Measurements from ENCODE around the gene GNA12.
A peak's percentile ranks its signal among the peaks of the same experiment; 100 is the strongest.

GNA12 gene

DNA sequence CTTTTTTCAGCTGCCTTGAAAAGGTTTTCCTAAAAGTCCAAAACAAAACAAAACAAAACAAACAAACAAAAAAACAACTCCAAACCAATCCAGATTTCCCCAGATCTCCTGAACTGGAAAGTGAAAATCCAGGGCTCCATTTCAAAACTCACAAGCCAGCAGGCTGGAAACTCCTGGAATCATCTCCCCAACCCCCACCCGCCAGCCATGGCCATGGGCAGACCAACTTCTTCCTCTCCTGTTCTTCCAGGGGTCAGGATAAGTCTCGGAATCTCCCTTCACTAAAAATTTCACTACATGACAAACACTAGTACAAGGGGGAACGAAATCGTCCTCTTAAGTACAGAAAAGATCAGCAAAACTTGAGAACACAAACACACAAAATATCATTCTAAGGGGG is 40.4 kb downstream of the GNA12 start:
- TF ChIP-seq, protein P1, sequence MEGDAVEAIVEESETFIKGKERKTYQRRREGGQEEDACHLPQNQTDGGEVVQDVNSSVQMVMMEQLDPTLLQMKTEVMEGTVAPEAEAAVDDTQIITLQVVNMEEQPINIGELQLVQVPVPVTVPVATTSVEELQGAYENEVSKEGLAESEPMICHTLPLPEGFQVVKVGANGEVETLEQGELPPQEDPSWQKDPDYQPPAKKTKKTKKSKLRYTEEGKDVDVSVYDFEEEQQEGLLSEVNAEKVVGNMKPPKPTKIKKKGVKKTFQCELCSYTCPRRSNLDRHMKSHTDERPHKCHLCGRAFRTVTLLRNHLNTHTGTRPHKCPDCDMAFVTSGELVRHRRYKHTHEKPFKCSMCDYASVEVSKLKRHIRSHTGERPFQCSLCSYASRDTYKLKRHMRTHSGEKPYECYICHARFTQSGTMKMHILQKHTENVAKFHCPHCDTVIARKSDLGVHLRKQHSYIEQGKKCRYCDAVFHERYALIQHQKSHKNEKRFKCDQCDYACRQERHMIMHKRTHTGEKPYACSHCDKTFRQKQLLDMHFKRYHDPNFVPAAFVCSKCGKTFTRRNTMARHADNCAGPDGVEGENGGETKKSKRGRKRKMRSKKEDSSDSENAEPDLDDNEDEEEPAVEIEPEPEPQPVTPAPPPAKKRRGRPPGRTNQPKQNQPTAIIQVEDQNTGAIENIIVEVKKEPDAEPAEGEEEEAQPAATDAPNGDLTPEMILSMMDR (conservative IDR thresholded peaks at IDR 0.05; ENCODE audit: low read length) = no peak
- no peak for DNase-seq (ENCODE audit: low read depth)
- no peak overlapping the region for H3K4me3 ChIP-seq (ENCODE audit: low read length)

DNA sequence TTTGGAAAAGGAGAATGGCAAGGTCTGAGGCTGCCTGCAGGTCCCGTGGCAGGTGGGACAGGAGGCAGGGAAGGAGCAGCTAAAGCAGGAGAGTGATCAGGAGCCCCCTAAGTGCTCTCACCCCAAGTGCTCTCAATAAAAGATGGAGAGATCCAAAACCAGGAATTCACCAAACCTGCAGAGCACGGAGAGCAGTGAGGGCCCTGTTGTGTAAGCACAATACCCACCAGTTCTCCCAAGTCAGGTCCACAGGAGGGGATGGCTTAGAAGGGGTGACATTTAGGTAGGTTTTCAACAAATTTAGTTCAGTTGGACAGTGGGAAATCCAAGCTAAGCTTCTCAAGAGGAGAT is 40.8 kb downstream of the GNA12 start:
- TF ChIP-seq, protein P1 (conservative IDR thresholded peaks at IDR 0.05; ENCODE audit: low read length) = no peak
- no peak for DNase-seq (ENCODE audit: low read depth)
- H3K4me3 ChIP-seq (ENCODE audit: low read length) = no peak overlapping the region

DNA sequence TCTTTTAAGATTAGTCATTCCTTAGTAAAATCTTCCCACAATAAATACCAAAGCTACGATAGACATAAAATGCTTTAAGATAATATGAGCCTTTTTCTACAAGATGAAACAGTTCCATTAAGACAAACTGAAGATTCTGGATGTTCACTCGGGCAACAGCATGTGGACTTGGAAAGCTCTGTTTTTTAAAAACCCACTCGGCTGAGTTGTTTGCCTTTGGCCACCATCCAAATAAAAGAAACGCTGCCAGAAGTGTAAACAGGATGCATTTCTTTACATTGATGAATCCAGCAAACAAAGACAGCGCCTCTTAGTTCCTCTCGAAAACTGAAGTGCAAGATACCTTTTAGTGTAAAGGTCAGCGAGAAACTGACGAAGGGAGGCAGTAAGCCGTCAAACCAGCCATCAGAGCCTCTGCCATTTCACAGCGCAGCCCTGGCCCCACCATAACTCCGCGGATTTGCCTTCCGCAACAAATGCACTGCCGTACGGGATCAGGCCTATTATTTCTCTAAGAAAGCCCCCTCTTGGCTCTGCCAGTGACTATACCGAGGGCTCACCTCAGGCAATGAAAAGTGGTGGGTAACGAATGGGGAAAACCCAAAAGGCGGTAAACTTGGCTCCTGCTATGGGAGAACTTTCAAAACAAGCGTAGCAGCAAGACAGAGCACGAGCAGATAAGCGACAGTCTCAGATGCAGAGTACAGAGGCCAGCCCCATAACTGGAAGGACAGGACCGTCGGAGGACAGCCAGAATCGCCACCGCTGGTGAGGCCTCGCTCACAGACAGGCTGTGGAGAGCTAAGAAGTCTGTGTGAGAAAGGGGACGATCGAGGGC is 41.4 kb downstream of the GNA12 start:
- no peak overlapping the region for H3K4me3 ChIP-seq (ENCODE audit: low read length)
- TF ChIP-seq, protein P1 (conservative IDR thresholded peaks at IDR 0.05; ENCODE audit: low read length) = no peak
- no peak for DNase-seq (ENCODE audit: low read depth)

DNA sequence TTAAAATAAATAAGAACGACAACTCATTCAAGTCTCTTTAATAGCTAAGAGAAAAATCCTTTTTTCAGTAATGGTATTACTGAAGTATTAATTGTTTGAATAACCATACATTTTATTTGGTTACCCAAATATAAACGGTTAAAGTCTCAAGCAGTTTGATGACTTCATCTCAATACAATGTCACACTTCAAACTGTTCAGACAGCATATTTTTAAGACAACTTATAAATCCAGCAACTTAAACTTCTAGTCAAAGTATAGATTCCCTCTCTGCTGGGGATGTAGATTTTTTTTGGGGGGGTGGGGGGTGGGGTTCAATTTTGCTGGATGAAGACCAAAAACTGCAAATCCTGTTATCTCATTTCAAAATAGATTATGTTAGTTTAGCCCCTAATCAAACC is 42.0 kb downstream of the GNA12 start:
- TF ChIP-seq, protein P1 (conservative IDR thresholded peaks at IDR 0.05; ENCODE audit: low read length) = no peak
- DNase-seq (ENCODE audit: low read depth) = no peak
- H3K4me3 ChIP-seq (ENCODE audit: low read length) = no peak overlapping the region

DNA sequence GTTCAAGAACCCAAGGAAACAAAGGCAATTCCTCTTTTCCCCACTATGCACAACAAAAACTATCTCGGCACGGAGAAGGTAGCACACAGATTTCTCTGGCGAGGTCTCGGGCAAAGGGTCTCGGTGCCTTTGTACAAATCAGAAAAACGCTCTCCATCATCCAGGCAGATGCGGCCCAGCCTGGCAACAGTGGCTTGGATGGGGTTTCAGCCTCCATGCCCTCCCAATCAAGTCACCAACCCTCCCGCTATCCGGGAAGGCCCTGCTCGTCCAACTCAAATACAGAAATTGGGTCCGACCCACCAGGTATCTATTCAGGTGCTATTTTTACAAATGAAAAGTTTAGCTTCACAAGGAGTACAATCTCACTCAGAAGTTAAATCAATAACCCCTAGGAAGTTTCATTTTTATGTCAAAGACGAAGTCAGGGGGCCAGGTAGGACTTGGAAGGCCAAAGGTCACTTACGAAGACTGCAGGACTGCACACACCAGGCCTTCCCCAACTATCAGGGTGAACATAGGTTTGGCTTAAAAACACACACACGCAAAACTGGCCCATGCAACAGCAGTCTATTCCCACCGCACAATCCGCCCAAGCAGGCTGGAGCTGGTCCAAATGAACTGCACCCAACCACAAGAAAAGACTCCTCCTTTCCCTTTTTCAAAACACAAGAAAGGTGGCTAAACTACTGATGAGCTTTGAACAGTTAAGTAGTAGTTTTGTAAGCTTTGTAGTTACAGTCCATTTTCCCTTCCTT is 43.0 kb downstream of the GNA12 start:
- no peak overlapping the region for H3K4me3 ChIP-seq (ENCODE audit: low read length)
- TF ChIP-seq, protein P1 (conservative IDR thresholded peaks at IDR 0.05; ENCODE audit: low read length) = no peak
- DNase-seq (ENCODE audit: low read depth) = peak; percentile 60

DNA sequence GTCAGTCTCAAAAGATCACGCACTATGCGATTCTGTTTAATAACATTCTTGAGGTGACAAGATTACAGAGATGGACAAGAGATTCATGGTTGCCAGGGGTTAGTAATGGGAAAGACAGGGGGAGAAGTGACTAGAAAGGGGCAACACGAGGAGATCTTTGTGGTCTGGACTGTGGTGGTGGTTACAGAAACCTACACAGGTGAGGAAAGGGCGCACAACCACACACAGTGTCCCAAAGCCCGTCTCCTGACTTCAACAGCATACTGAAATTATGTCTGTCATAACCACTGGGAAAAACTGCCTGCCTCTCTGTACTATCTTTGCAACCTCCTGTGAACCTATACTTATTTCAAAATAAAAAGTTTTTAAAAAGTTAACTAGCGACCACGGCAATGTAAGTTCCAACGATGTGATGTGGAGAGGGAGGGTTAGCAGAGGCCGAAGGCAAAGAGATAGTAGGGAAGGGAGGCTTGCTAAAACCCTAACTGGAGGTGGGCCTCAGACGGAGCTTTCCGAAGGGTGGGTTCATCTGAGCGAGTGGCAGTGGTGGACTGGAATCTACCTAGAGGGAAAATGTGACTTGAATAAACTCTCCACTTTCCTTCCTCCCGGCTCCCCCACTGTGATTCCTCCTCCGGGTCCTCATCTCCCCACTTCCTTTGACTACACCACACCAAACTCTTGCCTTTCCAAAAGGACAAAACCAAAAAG is 43.7 kb downstream of the GNA12 start:
- DNase-seq (ENCODE audit: low read depth) = no peak
- H3K4me3 ChIP-seq (ENCODE audit: low read length) = no peak overlapping the region
- TF ChIP-seq, protein P1 (conservative IDR thresholded peaks at IDR 0.05; ENCODE audit: low read length) = no peak
